ENCODE results near the gene SIPA1L3.

The SIPA1L3 gene

GRCh38 chr19:38251564-38252051, 344.6 kb downstream of the SIPA1L3 start:
- peak; percentile 44 for DNase-seq

- no peak for DNase-seq
Observed at GRCh38 chr19:38252385-38252784, 345.4 kb downstream of the SIPA1L3 start.

- peak; percentile 79 for DNase-seq
Observed at GRCh38 chr19:38252941-38253691, 346.1 kb downstream of the SIPA1L3 start.

DNA sequence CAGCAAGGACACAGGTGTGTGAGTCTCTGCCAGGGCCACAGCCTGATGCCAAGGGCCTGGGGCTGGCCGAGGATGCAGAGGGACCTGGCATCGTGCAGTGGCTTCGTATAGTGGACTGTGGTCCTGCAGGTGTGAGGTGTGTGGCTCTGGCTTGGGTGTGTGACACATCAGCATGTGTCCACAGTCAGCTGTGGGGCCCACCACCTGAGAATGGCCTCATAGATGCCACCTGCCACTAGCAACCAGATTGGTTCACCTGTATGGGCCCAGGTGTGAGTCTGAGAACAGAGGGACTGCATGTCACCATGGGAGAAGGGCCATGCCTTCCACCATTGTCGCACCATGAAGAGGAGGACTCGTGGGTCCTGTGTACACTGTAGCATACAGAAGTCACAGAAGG, 346.8 kb downstream of the SIPA1L3 start:
- DNase-seq, result no peak

DNA sequence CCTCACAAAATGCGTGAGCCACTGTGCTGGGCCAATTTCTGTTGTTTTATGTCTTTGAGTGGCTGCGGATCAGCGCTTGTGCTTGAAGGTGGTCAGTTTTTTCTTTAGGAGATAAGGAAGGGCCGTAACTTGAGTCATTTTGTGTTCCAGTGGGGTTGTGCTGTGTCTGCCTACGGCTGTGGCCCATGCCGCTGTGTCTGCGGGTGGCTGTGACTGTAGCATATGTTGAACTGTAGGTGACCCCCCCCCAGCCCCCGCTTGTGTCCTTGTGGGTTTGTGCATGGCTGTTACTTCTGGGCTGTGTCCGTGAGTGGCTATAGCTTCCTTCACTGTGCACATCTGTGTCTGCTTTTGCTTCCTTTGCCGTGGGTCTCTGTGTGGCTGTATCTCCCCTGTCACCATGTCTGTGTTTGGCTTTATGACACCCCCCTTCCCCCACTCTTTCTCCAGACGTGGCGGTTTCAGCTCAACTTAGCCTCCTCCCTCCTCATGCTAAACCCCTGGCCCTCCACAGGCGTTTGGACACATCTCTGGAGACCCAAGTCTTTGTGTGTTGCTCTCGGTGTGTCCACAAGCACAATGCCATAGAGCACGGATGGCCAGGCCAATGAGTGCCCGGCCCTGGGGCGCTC, 348.5 kb downstream of the SIPA1L3 start:
- DNase-seq, result peak; percentile 64
